GM21825 (cell line): ENCODE measurements around the gene CDHR5.
"Not testable (repeated sequence)": the region's sequence is repeated elsewhere in the genome, so short reads cannot be mapped to it uniquely, and the experiment has no call there.

Source experiments
- ATAC-seq: cut with Tn5 transposase; IDR thresholded peaks from one replicate; pipeline ENCODE4 v1.9.1; 2021; ENCODE audit warnings: mild to moderate bottlenecking, moderate library complexity; ENCODE audit not compliant: unreplicated experiment

The CDHR5 gene

GRCh38 chr11:624705-625635 is at the start of gene CDHR5:
Gene CDHR5, minus strand, starts transcription at chr11:624955. Its CDS starts 53 bp downstream, at chr11:624902.
- no peak for ATAC-seq

GRCh38 chr11:674406-674805 is 49.7 kb upstream of the CDHR5 start:
- ATAC-seq: no peak

- no peak for ATAC-seq
Measured at GRCh38 chr11:673866-674265, 49.1 kb upstream of the CDHR5 start.

GRCh38 chr11:665704-666281 is 41.0 kb upstream of the CDHR5 start:
- no peak for ATAC-seq

- ATAC-seq: no peak
Measured at GRCh38 chr11:665062-665703, 40.4 kb upstream of the CDHR5 start.

- no peak for ATAC-seq
Measured at GRCh38 chr11:662689-663274, 38.0 kb upstream of the CDHR5 start.

GRCh38 chr11:660681-661444 is 36.1 kb upstream of the CDHR5 start:
- ATAC-seq: no peak

GRCh38 chr11:660281-660680 is 35.5 kb upstream of the CDHR5 start:
- no peak for ATAC-seq

- ATAC-seq: no peak
Measured at GRCh38 chr11:659532-660085, 34.9 kb upstream of the CDHR5 start.

GRCh38 chr11:657691-658126 is 33.0 kb upstream of the CDHR5 start:
- ATAC-seq: no peak

- ATAC-seq: no peak
Measured at GRCh38 chr11:656866-657265, 32.1 kb upstream of the CDHR5 start.

GRCh38 chr11:656426-656825 is 31.7 kb upstream of the CDHR5 start:
- ATAC-seq: no peak

GRCh38 chr11:655036-655726 is 30.4 kb upstream of the CDHR5 start:
- no peak for ATAC-seq

GRCh38 chr11:654444-654843 is 29.7 kb upstream of the CDHR5 start:
- ATAC-seq: not testable (repeated sequence)

- ATAC-seq: no peak
Measured at GRCh38 chr11:653837-654236, 29.1 kb upstream of the CDHR5 start.

GRCh38 chr11:653136-653535 is 28.4 kb upstream of the CDHR5 start:
- ATAC-seq: not testable (repeated sequence)

- no peak for ATAC-seq
Measured at GRCh38 chr11:650482-650881, 25.7 kb upstream of the CDHR5 start.

- not testable (repeated sequence) for ATAC-seq
Measured at GRCh38 chr11:647672-648158, 23.0 kb upstream of the CDHR5 start.

GRCh38 chr11:646214-646613 is 21.5 kb upstream of the CDHR5 start:
- ATAC-seq: no peak

GRCh38 chr11:645536-645935 is 20.8 kb upstream of the CDHR5 start:
- no peak for ATAC-seq
